Activated T-cell treated with anti-CD3 and anti-CD28 coated beads, Interleukin-2, amount 50 U/mL, for 24 hours (primary cell): ENCODE measurements around the gene XXYLT1.

Experiments used
- DNase-seq: peaks from one replicate; pipeline ENCODE4 v3.0.0-alpha.2; 2020
- H3K27ac Mint-ChIP-seq: 2 replicates; pipeline ENCODE4 v1.8.0; 2020; ENCODE audit warnings: mild to moderate bottlenecking, mixed read lengths
- H3K27me3 Mint-ChIP-seq: 2 replicates; pipeline ENCODE4 v1.8.0; 2020; ENCODE audit warnings: mixed read lengths
- H3K36me3 Mint-ChIP-seq: 2 replicates; pipeline ENCODE4 v1.8.0; 2020; ENCODE audit warnings: low read depth, mixed read lengths
- H3K4me1 Mint-ChIP-seq: 2 replicates; pipeline ENCODE4 v1.8.0; 2020; ENCODE audit warnings: low read depth, mixed read lengths
- H3K4me3 Mint-ChIP-seq: 2 replicates; pipeline ENCODE4 v1.8.0; 2020; ENCODE audit warnings: mild to moderate bottlenecking, moderate library complexity, mixed read lengths
- H3K9me3 Mint-ChIP-seq: 2 replicates; pipeline ENCODE4 v1.8.0; 2020; ENCODE audit warnings: mixed read lengths

The XXYLT1 gene

DNA sequence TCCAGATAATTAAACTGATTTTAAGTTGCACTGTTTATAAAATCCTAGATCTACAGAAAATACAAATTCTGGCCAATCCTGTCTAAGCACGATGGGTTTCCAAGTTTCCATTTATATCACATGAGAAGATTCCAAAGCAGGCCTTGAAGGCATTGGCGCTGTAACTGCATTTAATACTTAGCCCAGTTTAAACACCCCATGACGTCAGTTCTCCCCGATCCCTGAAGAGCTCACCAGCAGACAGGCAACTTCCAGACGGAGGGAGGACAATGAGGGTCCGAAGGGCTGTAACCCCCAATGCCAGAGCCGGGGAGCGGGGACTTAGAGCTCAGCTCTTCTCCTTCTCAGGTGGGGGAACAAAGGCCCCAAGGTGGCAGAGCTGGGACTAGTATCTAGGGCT, 117.3 kb downstream of the XXYLT1 start:
- Mint-ChIP-seq H3K4me3 (no peak overlapping the region), H3K27me3 (no peaks in the 10 kb centered on the region), H3K4me1 (peaks cover 37% of the 10 kb centered on the region), H3K9me3 (no peaks in the 10 kb centered on the region), H3K27ac (no peak overlapping the region), H3K36me3 (peaks cover 13% of the 10 kb centered on the region)
- no peak for DNase-seq

DNA sequence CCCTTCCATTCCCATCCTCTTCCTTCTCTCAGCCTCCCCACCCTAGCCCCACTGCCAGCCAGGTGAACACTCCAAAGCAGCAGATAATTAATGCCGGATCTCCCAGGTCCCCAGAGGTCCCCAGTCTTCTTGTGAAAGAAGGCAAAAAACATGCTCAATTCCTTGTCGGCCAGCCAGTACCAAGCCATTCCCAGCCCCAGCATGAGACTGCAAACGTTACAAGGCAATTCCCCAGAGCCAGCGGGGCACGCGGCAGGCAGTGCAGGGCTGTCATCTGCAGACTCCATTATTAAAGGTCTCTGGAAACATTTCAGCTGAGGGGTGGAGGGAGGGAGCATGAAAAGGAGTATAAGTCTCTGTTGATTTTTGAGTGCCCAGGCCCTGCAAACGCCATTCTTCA, 117.8 kb downstream of the XXYLT1 start:
- no peak overlapping the region for H3K4me3 Mint-ChIP-seq
- peaks cover 13% of the 10 kb centered on the region for H3K36me3 Mint-ChIP-seq
- H3K4me1 Mint-ChIP-seq = peaks cover 43% of the 10 kb centered on the region
- DNase-seq = no peak
- H3K27me3 Mint-ChIP-seq = no peaks in the 10 kb centered on the region
- no peaks in the 10 kb centered on the region for H3K9me3 Mint-ChIP-seq
- H3K27ac Mint-ChIP-seq = no peak overlapping the region

DNA sequence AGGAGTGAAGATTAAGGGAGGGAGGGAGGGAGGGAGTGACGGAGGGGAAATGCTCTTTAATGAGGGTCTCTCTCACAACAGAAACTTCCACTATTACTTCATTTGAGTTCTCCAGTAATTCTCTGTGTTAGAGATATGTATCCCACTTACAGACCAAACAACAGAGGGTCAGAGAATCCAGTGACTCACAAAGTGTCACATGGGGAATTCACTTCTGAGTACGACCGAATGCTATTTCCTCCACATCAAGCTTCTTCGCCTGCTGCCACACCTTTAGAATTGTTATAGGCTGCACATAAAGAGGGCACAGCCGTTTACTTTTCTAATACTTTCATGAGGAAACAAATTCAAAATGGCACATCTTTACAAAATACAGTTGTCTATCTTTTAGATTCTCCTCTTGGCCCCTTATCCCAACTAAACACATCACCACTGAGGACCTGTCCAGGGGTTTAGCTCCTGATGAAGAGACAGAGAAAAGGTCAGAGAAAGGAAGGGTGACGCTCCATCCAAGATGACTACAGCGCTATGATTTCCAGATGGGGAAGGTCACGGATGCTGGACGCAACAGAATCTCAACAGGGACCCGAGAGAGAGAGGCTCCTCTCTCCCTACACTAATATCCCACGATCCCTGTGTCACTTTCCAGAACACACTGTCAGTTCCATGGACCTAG, 119.0 kb downstream of the XXYLT1 start:
- peaks cover 46% of the 10 kb centered on the region for H3K4me1 Mint-ChIP-seq
- no peak for DNase-seq
- no peaks in the 10 kb centered on the region for H3K9me3 Mint-ChIP-seq
- H3K36me3 Mint-ChIP-seq = peaks cover 13% of the 10 kb centered on the region
- H3K4me3 Mint-ChIP-seq = no peak overlapping the region
- H3K27me3 Mint-ChIP-seq = no peaks in the 10 kb centered on the region
- no peak overlapping the region for H3K27ac Mint-ChIP-seq

DNA sequence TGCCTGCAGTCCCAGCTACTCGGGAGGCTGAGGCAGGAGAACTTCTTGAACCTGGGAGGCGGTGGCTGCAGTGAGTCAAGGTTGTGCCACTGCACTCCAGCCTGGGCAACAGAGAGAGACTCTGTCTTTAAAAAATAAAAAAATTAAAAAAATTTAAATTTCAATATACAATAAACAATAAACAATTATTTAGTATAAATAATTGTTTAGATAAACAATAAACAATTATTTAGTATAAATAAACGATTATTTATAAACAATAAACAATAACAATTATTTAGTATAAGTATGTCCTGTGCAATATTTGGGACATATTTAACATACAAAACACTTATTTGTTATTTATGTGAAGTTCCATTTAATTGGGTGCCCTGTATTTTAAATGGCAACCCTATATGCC, 119.6 kb downstream of the XXYLT1 start:
- H3K4me1 Mint-ChIP-seq = peaks cover 46% of the 10 kb centered on the region
- no peak overlapping the region for H3K4me3 Mint-ChIP-seq
- H3K27ac Mint-ChIP-seq = no peak overlapping the region
- H3K9me3 Mint-ChIP-seq = no peaks in the 10 kb centered on the region
- no peak for DNase-seq
- peaks cover 11% of the 10 kb centered on the region for H3K36me3 Mint-ChIP-seq
- no peaks in the 10 kb centered on the region for H3K27me3 Mint-ChIP-seq

DNA sequence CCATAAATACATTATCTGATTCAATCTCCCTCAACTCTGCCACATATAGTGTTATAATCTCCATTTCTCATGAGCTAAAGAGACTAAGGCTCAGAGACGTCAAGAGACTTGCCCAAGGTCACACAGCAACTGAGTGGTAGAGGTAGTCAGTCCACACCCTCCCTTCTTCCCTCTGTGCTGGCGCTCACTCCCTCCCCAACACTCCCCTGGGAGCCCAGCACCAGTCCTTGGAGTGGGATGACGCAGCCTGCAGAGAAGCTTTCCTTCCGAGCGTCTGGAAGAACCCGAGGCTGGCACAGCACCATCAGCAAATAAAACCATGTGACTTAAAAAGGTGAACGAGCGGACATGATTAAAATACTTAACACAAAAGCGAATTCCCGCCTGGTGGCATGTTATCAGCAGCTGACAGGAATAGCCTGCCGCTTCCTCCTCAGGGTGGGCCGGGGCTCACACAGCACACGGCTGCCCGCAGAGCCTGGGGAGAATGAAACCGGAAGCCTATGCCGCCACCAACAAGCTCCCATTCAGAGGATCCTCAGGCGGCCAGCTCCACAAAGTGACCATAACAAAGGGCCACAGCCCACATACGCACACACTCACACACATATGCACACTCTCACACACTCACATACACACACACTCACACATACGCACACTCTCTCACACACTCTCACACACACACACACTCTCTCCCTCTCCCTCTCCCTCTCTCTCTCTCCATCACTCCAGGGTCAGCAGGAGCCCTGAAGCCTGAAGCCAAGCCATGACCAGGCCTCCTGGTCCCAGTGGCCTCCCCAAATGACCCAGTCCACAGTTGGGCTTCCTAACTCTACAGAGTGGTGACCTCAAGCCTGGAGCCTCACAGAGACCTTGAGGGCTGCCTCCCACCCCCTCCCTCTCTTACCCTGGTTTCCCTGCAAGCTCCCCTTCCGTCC, 120.5 kb downstream of the XXYLT1 start:
- Mint-ChIP-seq H3K9me3 (no peaks in the 10 kb centered on the region), H3K36me3 (peaks cover 3% of the 10 kb centered on the region), H3K4me3 (peak overlapping the region; percentile 50), H3K4me1 (peaks cover 45% of the 10 kb centered on the region), H3K27me3 (no peaks in the 10 kb centered on the region), H3K27ac (peak overlapping the region; percentile 79)
- DNase-seq = no peak

DNA sequence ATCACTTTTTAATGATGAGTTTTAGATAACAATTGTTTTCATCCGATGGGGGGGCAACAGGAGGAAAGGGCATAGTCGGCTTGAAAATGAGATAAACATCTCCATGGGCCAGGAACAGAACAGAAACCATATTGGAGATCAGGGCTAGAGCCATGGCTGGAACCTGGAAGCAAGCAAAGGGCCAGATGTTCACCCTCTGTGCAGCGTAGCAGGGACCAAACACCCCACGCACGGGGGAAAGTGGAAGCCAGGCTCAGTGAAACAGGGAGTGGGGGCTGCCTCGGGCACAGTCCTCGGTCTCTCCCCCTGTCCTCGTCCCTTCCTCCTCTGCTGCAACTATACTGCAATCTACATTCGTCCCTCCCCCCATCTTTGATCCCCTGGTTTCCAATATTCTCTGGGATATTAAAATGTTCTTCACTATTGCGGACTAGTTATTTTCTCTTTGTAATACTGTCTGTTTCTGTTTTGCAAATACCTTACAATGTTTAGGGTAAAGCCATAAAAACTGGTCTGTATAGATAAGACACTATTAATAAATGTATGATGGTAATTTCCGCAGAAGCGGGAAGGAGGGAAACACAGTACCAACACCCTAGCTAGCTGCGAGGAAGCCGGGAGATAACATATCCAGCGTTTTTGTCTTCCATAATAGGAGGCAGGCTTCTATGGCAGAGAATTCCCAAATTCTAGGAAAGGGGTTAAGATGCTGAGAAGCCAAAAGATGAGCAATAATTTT, 121.5 kb downstream of the XXYLT1 start:
- H3K36me3 Mint-ChIP-seq = no peaks in the 10 kb centered on the region
- H3K27me3 Mint-ChIP-seq = no peaks in the 10 kb centered on the region
- DNase-seq = no peak
- peaks cover 40% of the 10 kb centered on the region for H3K4me1 Mint-ChIP-seq
- no peak overlapping the region for H3K27ac Mint-ChIP-seq
- no peak overlapping the region for H3K4me3 Mint-ChIP-seq
- no peaks in the 10 kb centered on the region for H3K9me3 Mint-ChIP-seq

DNA sequence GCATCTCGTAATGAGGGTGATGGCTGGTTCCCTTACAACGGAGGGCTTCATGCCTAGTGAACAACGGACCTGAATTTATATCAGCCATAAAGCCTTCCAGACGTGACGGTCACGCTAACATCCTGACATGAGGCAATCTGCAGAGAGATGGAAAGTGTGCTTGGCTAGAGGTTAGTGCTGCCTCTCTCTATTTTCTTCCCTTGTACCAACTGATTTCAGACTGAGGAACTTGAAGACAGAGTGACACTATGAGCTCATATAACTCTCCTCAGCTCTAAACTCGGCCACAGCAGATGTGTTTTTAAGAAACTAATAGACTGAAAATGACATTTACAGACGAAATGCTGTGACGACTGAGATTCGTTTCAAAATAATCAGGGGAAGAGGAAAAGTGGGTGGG, 122.4 kb downstream of the XXYLT1 start:
- DNase-seq = no peak
- Mint-ChIP-seq H3K36me3 (peaks cover under 1% of the 10 kb centered on the region), H3K4me1 (peaks cover 37% of the 10 kb centered on the region), H3K9me3 (no peaks in the 10 kb centered on the region), H3K27me3 (no peaks in the 10 kb centered on the region), H3K4me3 (no peak overlapping the region), H3K27ac (no peak overlapping the region)

DNA sequence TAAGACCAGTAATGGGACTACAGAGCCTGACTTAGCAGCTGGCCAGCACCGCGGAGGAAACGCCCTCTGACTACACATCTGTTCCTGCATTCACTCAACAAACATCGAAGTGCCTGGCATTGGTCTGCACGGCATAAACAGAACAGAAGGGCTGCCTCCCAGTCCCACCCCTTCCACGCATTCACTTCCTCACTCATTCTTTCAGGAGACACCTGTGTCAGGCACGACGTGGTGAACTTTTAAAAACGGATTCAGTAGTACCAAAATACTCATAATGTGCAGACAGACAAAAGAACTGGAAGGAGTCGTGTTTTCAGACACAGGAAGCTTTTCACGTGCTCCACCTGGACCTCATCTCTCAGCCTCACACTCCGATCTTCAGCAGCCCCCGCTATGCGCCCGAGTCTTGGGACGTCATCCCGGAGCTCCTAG, 123.3 kb downstream of the XXYLT1 start:
- H3K27me3 Mint-ChIP-seq = no peaks in the 10 kb centered on the region
- H3K4me3 Mint-ChIP-seq = peak overlapping the region; percentile 63
- no peak for DNase-seq
- peaks cover 3% of the 10 kb centered on the region for H3K36me3 Mint-ChIP-seq
- peaks cover 37% of the 10 kb centered on the region for H3K4me1 Mint-ChIP-seq
- H3K27ac Mint-ChIP-seq = peak overlapping the region; percentile 47
- H3K9me3 Mint-ChIP-seq = no peaks in the 10 kb centered on the region

DNA sequence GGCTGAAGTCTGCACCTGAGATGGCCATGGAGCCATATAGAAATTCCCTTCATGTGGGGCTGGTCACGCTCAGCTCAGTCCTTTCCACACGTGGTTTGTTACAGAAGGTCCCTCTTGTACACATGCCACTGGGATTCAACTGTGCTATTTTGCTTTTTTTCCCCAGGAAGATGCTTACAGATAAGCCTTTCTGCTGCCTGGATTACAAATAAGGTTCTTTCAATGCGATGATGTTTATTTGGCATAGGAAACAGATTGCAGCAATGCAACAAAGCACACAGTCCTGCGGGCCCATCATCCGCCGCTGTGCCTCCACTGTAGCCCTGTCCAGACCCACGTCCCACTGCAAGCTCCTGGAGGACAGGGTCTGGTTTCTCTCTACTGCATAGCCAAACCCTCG, 124.8 kb downstream of the XXYLT1 start:
- Mint-ChIP-seq H3K36me3 (peaks cover 17% of the 10 kb centered on the region), H3K27ac (no peak overlapping the region), H3K4me1 (peaks cover 33% of the 10 kb centered on the region), H3K27me3 (no peaks in the 10 kb centered on the region), H3K4me3 (no peak overlapping the region), H3K9me3 (peaks cover 12% of the 10 kb centered on the region)
- no peak for DNase-seq

DNA sequence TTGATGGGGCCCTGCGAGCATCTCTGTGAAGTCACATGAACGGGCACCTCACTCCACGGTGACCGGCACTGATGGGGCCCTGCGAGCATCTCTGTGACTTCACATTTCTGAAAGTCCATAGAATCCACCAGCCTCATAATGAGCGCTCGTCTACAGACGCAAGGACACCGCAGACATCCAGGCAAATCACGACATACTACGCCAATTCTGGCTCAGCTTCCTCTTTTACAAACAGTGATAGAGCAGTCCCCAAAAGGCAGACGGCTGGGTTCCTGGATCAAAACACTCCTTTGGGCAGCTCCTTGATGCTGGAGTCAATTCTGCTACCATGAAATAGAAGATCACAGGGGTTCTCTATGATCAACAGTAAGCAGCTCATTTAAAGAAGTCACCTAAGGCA, 125.4 kb downstream of the XXYLT1 start:
- H3K27me3 Mint-ChIP-seq = no peaks in the 10 kb centered on the region
- no peak overlapping the region for H3K27ac Mint-ChIP-seq
- H3K4me3 Mint-ChIP-seq = no peak overlapping the region
- H3K36me3 Mint-ChIP-seq = peaks cover 22% of the 10 kb centered on the region
- DNase-seq = no peak
- peaks cover 28% of the 10 kb centered on the region for H3K4me1 Mint-ChIP-seq
- peaks cover 18% of the 10 kb centered on the region for H3K9me3 Mint-ChIP-seq

DNA sequence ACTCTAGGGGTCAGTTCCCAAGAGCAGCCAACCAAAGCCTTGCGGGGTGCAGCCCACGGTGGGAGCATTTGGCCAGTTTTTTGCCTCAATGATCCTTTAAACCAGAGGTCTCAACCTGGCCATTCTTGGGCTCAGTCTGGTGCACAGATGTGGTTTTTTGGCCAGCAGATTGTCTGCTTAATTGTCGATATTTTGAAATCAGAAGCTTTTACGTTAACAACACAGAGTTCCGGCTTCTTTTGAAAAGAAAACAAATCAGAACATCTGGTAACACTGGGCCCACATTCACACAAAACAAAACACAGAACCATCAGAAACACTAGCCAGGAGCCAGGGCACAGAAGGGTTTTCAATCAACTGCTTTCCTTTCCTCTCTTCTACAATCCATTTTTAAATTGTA, 127.7 kb downstream of the XXYLT1 start:
- Mint-ChIP-seq H3K36me3 (peaks cover 28% of the 10 kb centered on the region), H3K4me3 (no peak overlapping the region), H3K4me1 (peaks cover 12% of the 10 kb centered on the region), H3K27ac (no peak overlapping the region), H3K9me3 (peaks cover 23% of the 10 kb centered on the region), H3K27me3 (no peaks in the 10 kb centered on the region)
- DNase-seq = no peak

DNA sequence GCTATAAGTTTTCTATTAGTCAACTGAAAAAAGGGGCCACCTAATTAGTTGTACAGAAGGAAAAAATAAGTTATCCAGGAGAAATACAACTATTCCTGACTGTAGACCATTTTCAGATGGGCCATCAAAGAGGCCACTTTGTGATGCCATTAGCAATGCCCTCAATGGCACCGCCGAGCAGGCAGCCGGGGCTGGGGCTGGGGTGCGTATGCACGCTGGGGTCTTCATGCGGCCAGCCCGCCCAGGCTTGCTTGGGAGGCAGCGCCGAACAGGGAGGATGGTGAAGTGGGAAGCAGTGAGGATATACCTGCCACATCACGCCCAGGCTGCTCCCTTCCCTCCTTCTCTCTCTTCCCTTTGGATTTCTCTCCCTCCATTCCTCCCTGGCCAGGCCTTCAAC, 128.4 kb downstream of the XXYLT1 start:
- Mint-ChIP-seq H3K27ac (no peak overlapping the region), H3K27me3 (no peaks in the 10 kb centered on the region), H3K9me3 (peaks cover 23% of the 10 kb centered on the region), H3K4me1 (peaks cover 4% of the 10 kb centered on the region), H3K4me3 (no peak overlapping the region), H3K36me3 (peaks cover 28% of the 10 kb centered on the region)
- no peak for DNase-seq

DNA sequence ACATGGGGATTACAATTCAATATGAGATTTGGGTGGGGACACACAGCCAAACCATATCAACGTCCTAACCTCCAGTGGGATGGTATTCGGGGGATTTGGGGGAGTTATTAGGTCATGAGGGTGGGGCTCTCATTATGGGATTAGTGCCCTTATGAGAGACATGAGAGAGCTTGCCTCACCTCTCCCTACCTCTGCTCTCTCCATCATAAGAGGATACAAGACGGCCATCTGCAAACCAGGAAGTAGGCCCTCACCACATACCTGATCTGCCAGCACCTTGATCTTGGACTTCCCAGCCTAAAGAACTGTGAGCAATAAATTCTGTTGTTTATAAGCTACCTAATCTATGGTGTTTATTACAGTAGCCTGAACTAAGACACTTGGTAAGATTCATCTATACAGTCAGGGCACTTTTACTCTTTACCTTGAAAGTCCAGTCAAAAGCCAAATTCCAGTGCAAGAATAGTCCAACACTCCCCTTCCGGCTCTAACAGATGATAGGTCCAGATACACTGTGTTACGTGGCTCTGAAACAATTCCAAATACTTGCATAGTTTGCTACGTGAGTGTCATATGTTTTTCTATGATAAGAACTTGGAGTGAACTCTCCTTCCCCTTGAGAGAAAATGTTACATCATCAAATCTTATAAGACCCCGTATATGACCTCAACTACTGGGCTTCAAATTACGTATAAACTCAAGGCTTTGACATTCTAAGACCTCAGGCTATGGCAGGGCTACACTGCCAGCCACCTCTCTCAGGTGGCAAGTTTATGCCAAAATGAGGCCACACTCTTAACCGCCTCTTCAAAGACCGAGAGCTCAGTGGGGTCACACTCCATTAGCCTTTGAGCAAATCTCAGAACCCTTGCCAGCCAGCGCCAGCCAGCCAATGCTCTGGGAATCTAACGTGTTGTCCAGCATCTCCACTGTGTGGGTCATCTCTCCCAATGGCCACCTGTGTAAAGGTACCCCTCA, 129.9 kb downstream of the XXYLT1 start:
- DNase-seq = no peak
- Mint-ChIP-seq H3K27ac (no peak overlapping the region), H3K36me3 (peaks cover 28% of the 10 kb centered on the region), H3K4me3 (no peak overlapping the region), H3K27me3 (no peaks in the 10 kb centered on the region), H3K9me3 (peaks cover 23% of the 10 kb centered on the region), H3K4me1 (peaks cover 3% of the 10 kb centered on the region)

DNA sequence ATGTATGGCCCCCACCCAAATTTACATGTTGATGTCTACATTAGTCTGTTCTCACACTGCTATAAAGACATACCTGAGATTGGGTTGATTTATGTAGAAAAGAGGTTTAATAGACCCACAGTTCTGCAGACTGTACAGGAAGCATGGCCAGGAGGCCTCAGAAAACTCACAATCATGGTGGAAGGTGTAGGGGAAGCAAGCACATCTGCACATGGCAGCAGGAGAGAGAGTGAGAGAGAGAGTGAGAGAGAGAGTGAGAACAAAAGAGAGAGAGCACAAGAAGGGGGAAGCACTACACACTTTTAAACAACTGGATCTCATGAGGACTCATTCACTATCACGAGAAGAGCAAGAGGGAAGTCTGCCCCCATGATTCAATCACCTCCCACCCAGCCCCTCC, 130.5 kb downstream of the XXYLT1 start:
- no peak overlapping the region for H3K27ac Mint-ChIP-seq
- H3K4me3 Mint-ChIP-seq = no peak overlapping the region
- no peaks in the 10 kb centered on the region for H3K27me3 Mint-ChIP-seq
- no peak for DNase-seq
- peaks cover 30% of the 10 kb centered on the region for H3K36me3 Mint-ChIP-seq
- peaks cover 23% of the 10 kb centered on the region for H3K9me3 Mint-ChIP-seq
- peaks cover 3% of the 10 kb centered on the region for H3K4me1 Mint-ChIP-seq
